GM12878 (cell line): ENCODE measurements around the gene TATDN2. TPM values are rescaled to one million over a fixed set of nuclear protein-coding genes. Genes with fewer than 3 reads are reported as not detected.

Source experiments
- ASH2L ChIP-seq: fragments of 300-600, 200-600 bp; sonication (generic); IDR thresholded peaks from 2 replicates; pipeline ENCODE4 v1.6.1; 2017; ENCODE audit warnings: low read depth, mild to moderate bottlenecking, borderline replicate concordance
- BMI1 ChIP-seq: fragments of 450-650 bp; IDR thresholded peaks from 2 replicates; pipeline ENCODE4 v1.6.1; 2016; ENCODE audit warnings: mild to moderate bottlenecking, moderate library complexity, borderline replicate concordance
- CHD1 ChIP-seq: IDR thresholded peaks from 2 replicates; pipeline ENCODE4 v1.6.1; 2012; ENCODE audit warnings: low read depth, low read length, improper control_type of control experiment
- CHD2 ChIP-seq: IDR thresholded peaks from 2 replicates; pipeline ENCODE4 v1.6.1; 2011; ENCODE audit warnings: low read depth, low read length, improper control_type of control experiment, borderline replicate concordance
- NBN ChIP-seq: fragments of 450-650 bp; IDR thresholded peaks from 2 replicates; pipeline ENCODE4 v1.6.1; 2016
- RAD51 ChIP-seq: fragments of 450-650 bp; IDR thresholded peaks from 2 replicates; pipeline ENCODE4 v1.6.1; 2016; ENCODE audit warnings: moderate library complexity, mild to moderate bottlenecking, inconsistent platforms
- SMC3 ChIP-seq: IDR thresholded peaks from 2 replicates; pipeline ENCODE4 v1.6.1; 2011; ENCODE audit warnings: low read length, improper control_type of control experiment, borderline replicate concordance
- SREBF2 ChIP-seq: IDR thresholded peaks from 2 replicates; pipeline ENCODE4 v1.6.1; 2012; ENCODE audit warnings: mild to moderate bottlenecking, low read length
- SUPT20H ChIP-seq: IDR thresholded peaks from 2 replicates; pipeline ENCODE4 v1.6.1; 2011; ENCODE audit warnings: low read depth, mild to moderate bottlenecking, low read length, moderate library complexity, borderline replicate concordance; ENCODE audit not compliant: control insufficient read depth
- YBX1 ChIP-seq: fragments of 450-650 bp; IDR thresholded peaks from 2 replicates; pipeline ENCODE4 v1.6.1; 2016; ENCODE audit warnings: antibody characterized with exemption
- ZBED1 ChIP-seq: IDR thresholded peaks from 2 replicates; pipeline ENCODE4 v1.6.1; 2016; ENCODE audit warnings: borderline replicate concordance
- polyA plus RNA-seq, 11 experiments: library from polyadenylated mRNA; depleted of rRNA in 4 of 11; unstranded in 6 of 11; stranded (reverse) in 5 of 11; fragments of >200 nt; fragmentation: Nextera tagmentation in 4 of 11; fragmentation: Illumina TruSeq in 1 of 11; extraction: Ambion mirVana in 4 of 11; extraction: Trizol in 1 of 11; gene quantifications; 1 replicate in 1 of 11; 2 replicates in 10 of 11; pipeline versions ENCODE4 v1.2.1 to v1.2.3, GENCODE V29; 2011 to 2016; ENCODE audit warnings: inconsistent platforms in 2 of 11, missing spikeins in 2 of 11, low read depth in 1 of 11
- total RNA-seq, 4 experiments: library from RNA; depleted of rRNA in 3 of 4; stranded (reverse); fragments of >200 nt in 3 of 4; fragmentation: Illumina TruSeq in 1 of 4; extraction: Trizol in 1 of 4; gene quantifications; 2 replicates each; pipeline versions ENCODE4 v1.2.1 to v1.2.3, GENCODE V29; 2013 to 2021
- TF ChIP-seq, protein P1 (sequence below): fragments of 450-650 bp; IDR thresholded peaks from 2 replicates; pipeline ENCODE4 v1.6.1; 2018; ENCODE audit warnings: mild to moderate bottlenecking, low read depth, moderate library complexity; ENCODE audit not compliant: partially characterized antibody
- TF ChIP-seq, protein P2 (sequence below): IDR thresholded peaks from 2 replicates; pipeline ENCODE4 v1.6.1; 2011; ENCODE audit warnings: mild to moderate bottlenecking, low read depth, low read length, moderate library complexity; ENCODE audit not compliant: insufficient replicate concordance
- TF ChIP-seq, protein P3 (sequence below): fragments of 150-350 bp; IDR thresholded peaks from 2 replicates; pipeline ENCODE4 v1.6.1; 2014; ENCODE audit warnings: mild to moderate bottlenecking, low read depth, low read length
- TF ChIP-seq, protein P4 (sequence below): IDR thresholded peaks from 2 replicates; pipeline ENCODE4 v1.6.1; 2012; ENCODE audit warnings: mild to moderate bottlenecking, low read depth, low read length
- TF ChIP-seq, protein P5 (sequence below): IDR thresholded peaks from 2 replicates; pipeline ENCODE4 v1.6.1; 2011; ENCODE audit warnings: low read depth, mild to moderate bottlenecking, low read length, moderate library complexity, borderline replicate concordance; ENCODE audit errors: extremely low read depth

TATDN2 gene
- total and polyA plus RNA-seq, 10 of the 15 experiments (the other 5 are each of a cell fraction or from before 2014, with no cell fraction given), result 4.2 to 36.5 (median 15.8) TPM

DNA sequence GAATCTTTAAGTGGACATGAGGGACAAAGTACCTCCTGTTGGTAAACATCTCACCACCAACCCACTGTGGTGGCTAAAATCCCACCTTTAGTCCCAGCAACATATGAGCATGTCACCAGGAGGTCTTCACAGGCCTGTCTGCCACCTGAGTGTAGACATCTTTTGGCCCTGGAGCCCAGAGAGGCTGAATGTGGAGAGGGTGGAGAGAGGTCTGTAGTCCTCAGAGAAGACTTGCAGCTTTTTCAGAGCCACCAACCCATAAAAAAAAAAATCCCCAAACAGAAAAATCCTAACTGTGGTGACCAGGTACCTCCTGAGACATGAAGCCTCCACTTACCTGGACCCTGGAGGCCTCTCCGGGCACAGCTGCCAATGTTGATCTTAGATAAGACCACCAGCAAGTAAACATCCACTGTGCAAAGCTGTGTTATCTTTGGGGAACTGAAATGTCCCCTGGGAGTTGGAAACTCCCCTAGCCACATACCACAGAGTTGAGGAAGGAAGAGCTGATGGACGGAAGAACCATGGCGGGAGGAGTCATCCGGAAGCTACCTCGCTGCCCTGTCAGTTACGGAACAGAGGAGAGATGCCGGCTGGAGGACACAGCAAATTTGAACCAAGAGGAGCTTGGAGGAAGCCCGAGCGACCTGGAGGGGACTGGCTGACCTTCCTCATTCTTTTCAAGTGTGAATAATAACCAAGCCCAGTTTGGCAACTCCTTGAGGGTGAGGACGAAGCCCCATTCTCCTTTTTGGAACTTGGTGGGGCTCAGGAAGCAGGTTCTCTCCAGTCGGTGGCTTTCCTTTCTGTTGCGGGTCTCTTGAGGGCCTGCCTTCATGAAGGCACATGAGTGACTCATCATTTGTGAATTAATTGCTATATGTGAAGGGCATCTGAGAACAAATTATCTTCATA, 44.5 kb downstream of the TATDN2 start, which contains the start of gene GHRL (continued):
- TF ChIP-seq, protein P1, sequence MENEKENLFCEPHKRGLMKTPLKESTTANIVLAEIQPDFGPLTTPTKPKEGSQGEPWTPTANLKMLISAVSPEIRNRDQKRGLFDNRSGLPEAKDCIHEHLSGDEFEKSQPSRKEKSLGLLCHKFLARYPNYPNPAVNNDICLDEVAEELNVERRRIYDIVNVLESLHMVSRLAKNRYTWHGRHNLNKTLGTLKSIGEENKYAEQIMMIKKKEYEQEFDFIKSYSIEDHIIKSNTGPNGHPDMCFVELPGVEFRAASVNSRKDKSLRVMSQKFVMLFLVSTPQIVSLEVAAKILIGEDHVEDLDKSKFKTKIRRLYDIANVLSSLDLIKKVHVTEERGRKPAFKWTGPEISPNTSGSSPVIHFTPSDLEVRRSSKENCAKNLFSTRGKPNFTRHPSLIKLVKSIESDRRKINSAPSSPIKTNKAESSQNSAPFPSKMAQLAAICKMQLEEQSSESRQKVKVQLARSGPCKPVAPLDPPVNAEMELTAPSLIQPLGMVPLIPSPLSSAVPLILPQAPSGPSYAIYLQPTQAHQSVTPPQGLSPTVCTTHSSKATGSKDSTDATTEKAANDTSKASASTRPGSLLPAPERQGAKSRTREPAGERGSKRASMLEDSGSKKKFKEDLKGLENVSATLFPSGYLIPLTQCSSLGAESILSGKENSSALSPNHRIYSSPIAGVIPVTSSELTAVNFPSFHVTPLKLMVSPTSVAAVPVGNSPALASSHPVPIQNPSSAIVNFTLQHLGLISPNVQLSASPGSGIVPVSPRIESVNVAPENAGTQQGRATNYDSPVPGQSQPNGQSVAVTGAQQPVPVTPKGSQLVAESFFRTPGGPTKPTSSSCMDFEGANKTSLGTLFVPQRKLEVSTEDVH, result no peak
- TF ChIP-seq RAD51, result no peak
- no peak for TF ChIP-seq YBX1
- 0 out of 2 replicates have a peak, but pooled peaks have one; percentile 23 for TF ChIP-seq CHD2
- TF ChIP-seq, protein P2, sequence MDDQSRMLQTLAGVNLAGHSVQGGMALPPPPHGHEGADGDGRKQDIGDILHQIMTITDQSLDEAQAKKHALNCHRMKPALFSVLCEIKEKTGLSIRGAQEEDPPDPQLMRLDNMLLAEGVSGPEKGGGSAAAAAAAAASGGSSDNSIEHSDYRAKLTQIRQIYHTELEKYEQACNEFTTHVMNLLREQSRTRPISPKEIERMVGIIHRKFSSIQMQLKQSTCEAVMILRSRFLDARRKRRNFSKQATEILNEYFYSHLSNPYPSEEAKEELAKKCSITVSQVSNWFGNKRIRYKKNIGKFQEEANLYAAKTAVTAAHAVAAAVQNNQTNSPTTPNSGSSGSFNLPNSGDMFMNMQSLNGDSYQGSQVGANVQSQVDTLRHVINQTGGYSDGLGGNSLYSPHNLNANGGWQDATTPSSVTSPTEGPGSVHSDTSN, result peak; percentile 72
- TF ChIP-seq SREBF2, result no peak
- no peak for TF ChIP-seq SUPT20H
- TF ChIP-seq, protein P3, sequence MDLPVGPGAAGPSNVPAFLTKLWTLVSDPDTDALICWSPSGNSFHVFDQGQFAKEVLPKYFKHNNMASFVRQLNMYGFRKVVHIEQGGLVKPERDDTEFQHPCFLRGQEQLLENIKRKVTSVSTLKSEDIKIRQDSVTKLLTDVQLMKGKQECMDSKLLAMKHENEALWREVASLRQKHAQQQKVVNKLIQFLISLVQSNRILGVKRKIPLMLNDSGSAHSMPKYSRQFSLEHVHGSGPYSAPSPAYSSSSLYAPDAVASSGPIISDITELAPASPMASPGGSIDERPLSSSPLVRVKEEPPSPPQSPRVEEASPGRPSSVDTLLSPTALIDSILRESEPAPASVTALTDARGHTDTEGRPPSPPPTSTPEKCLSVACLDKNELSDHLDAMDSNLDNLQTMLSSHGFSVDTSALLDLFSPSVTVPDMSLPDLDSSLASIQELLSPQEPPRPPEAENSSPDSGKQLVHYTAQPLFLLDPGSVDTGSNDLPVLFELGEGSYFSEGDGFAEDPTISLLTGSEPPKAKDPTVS, result no peak
- TF ChIP-seq ASH2L, result no peak
- no peak for TF ChIP-seq SMC3
- TF ChIP-seq, protein P4, sequence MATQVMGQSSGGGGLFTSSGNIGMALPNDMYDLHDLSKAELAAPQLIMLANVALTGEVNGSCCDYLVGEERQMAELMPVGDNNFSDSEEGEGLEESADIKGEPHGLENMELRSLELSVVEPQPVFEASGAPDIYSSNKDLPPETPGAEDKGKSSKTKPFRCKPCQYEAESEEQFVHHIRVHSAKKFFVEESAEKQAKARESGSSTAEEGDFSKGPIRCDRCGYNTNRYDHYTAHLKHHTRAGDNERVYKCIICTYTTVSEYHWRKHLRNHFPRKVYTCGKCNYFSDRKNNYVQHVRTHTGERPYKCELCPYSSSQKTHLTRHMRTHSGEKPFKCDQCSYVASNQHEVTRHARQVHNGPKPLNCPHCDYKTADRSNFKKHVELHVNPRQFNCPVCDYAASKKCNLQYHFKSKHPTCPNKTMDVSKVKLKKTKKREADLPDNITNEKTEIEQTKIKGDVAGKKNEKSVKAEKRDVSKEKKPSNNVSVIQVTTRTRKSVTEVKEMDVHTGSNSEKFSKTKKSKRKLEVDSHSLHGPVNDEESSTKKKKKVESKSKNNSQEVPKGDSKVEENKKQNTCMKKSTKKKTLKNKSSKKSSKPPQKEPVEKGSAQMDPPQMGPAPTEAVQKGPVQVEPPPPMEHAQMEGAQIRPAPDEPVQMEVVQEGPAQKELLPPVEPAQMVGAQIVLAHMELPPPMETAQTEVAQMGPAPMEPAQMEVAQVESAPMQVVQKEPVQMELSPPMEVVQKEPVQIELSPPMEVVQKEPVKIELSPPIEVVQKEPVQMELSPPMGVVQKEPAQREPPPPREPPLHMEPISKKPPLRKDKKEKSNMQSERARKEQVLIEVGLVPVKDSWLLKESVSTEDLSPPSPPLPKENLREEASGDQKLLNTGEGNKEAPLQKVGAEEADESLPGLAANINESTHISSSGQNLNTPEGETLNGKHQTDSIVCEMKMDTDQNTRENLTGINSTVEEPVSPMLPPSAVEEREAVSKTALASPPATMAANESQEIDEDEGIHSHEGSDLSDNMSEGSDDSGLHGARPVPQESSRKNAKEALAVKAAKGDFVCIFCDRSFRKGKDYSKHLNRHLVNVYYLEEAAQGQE, result no peak
- TF ChIP-seq, protein P5, sequence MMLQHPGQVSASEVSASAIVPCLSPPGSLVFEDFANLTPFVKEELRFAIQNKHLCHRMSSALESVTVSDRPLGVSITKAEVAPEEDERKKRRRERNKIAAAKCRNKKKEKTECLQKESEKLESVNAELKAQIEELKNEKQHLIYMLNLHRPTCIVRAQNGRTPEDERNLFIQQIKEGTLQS, result no peak
- TF ChIP-seq ZBED1, result no peak
- TF ChIP-seq CHD1, result no peak
- TF ChIP-seq BMI1, result no peak
- 0 out of 2 replicates have a peak, but pooled peaks have one; percentile 56 for TF ChIP-seq NBN
